Stimulated activated CD8-positive, alpha-beta memory T cell treated with anti-CD3 and anti-CD28 coated beads, Interleukin-4, amount 100 ng/mL, for 1 hour (primary cell): Measurements from ENCODE around the gene TIAM2.
"Not testable (repeated sequence)": the region's sequence is repeated elsewhere in the genome, so short reads cannot be mapped to it uniquely, and the experiment has no call there.

Experiments
- DNase-seq, 2 donors: peaks; one replicate each; pipeline ENCODE4 v3.0.0-alpha.2; 2020; ENCODE audit warnings: low read depth in 2 of 2, low spot score in 1 of 2

Gene TIAM2

DNA sequence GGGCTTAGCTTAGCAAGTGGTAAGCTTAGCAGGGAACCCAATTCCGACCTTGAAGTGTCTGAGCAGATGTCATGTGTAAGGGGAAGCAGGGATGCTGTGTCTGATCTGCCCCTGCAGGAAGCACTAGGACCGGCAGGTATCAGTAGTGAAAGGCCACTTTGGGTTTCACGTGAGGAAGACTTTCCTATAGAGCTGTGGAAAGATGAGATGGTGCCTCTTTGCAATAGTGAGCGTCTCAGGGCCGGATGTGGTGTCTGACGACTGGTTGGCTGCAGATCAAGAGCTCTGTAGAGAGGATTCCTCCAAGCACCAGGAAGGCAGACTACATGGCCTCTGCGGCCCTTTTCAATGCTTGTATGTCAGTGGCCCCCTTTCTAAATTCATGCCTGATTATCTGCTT is 98.3 kb downstream of the TIAM2 start:
- DNase-seq, result no peak

- no peak for DNase-seq
Observed at GRCh38 chr6:155100087-155100486, 105.0 kb downstream of the TIAM2 start.

DNA sequence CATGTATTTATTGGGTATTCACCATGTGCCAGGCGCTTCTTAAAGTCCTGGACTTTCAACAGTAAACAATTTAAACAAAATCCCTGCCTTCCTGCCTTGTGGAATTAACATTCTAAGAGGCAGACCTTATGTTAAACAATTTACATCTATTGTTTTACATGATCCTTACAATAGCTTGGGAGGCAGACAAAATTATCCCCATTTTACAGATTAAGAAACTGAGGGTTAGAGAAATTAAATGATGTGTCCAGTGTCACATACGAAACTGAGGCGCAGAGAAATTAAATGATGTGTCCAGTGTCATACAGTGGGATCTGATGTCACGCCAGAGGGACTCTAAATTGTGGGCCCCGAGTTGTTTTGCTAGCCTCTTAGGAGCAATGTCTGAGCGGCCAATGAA is 105.5 kb downstream of the TIAM2 start:
- DNase-seq, result no peak

DNA sequence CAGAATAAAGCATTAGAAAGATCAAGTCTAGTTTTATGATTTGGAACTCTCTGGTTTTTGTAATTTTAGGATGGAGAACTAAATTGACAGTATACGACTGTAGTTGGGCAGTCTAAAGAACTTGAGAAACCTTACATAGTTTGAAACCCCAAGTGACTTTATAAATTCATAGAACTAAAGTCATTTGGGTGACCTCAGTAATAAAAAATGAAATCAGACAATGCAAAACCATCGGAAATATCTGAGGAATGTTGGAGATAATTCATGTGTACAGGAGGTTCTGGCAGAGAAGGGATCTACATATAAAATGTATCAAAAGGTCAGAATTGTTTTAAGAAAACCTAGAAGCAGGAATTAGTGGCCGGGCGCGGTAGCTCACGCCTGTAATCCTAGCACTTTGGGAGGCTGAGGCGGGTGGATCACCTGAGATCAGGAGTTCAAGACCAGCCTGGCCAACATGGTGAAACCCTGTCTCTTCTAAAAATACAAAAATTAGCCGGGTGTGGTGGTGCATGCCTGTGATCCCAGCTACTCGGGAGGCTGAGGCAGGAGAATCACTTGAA is 108.0 kb downstream of the TIAM2 start:
- DNase-seq, result not testable (repeated sequence)

DNA sequence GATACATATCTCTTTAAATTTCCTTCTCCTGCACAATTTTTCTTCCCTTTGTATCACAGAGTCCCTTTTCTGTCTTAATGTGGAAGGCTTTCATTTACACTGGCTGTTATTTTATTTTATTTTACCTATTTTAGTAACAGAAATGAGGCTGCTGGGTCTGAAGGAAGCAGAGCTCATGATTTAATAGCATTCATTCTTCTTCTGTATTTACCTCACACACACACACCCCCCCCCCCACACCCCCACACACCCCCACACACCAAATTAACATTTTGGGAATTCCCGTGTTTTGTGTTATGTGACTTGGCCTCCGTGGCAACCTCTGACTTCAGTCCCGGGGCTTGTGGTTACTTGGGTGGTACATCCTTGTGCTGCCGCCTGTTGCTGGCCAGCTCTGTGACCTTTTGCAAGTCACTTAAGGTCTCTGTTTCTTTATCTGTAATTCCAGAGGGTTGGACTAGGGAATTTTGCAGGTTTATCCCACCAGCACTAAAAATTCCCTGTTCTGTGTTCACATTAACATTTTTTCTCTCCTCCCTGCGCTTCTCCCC is 108.8 kb downstream of the TIAM2 start:
- no peak for DNase-seq

DNA sequence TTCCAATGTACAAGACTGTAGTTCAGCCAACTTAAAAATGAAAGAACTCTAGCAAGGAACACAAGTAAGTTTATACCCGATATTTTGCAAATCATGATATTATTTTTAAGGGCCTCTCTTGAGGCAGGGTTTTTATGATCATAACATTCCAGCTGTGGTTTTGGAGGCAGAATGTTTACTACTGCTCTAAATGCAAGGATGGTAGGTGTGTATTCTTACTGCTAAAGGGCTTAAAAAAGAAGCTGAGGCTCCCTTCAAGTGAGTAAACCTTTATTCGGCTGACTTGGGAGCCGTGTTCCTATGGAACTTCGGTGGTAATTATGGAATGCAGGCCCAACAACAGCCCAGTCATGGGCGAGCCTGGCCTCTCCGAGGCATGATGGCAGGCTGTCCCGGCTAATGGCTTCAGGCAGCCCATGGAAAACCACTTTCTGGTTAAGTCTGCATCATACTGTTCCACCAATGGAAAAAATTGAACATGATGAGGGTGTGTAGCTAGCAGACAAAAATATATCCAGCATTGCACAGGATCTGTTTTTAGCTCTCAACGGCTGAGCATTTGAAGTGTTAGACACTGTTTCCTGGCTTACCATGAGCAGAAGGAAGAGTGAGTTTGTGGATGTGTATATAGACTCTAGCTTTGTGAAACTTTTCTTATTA is 111.5 kb downstream of the TIAM2 start:
- DNase-seq, result no peak

DNA sequence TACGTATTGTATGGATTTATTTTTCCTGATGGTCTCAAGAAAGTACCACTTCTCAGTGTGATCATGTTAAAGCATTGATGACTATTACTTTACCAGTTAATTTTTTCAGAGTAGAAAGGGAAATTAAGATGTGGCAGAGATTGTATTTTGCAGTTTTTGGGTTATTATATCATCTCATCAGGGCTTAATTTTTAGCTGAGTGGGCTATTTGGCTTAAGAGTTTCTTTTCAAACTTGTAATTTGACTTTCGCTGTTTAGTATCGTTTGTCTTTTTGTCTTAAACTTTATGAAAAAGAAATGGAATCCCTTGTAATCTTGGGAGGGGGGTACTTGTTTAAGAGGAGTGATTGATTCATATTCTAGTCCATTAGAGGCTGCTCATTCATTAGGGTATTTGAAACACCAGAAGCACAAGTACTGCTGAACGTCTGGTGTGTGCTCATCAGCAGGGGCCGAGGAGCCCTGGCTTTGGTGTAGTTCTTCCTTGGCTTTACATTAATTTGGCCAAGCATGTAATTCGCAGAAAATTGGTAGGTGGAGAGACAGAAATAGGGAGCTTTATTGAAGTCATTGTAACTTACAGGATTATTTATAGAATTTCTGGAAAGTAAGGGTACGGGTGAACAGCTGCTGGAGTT is 112.4 kb downstream of the TIAM2 start:
- DNase-seq, result no peak

- DNase-seq, result no peak
Observed at GRCh38 chr6:155108070-155108820, 113.1 kb downstream of the TIAM2 start.

DNA sequence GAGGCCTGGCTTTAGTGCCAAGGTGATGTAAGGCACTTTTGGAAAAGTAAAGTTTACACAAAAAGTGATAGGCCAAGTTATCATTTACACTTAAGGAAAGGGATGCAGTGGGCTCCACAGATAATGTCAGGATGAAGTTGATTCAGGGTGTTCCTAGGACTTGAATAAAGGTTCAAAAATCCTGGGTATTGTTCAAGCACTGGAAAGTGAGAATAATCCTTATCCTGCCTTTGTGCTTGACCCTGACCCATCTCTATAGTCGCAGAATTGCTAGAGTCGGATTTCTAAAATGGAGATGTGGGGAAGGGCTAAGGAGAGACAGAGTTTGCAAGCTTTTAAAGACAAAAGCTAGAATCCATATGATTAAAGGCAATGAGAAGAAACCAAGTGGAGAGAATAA is 115.6 kb downstream of the TIAM2 start:
- no peak for DNase-seq

- DNase-seq, result no peak
Observed at GRCh38 chr6:155112757-155113156, 117.6 kb downstream of the TIAM2 start.

GRCh38 chr6:155115893-155116570 is 120.9 kb downstream of the TIAM2 start:
- DNase-seq, result no peak

GRCh38 chr6:155116571-155116910 is 121.4 kb downstream of the TIAM2 start:
- DNase-seq, result no peak

- no peak for DNase-seq
Observed at GRCh38 chr6:155117256-155117655, 122.1 kb downstream of the TIAM2 start.

GRCh38 chr6:155117785-155118184 is 122.7 kb downstream of the TIAM2 start:
- DNase-seq, result no peak

GRCh38 chr6:155119201-155119600 is 124.1 kb downstream of the TIAM2 start:
- DNase-seq, result not testable (repeated sequence)

GRCh38 chr6:155120034-155120433 is 124.9 kb downstream of the TIAM2 start:
- DNase-seq, result no peak

DNA sequence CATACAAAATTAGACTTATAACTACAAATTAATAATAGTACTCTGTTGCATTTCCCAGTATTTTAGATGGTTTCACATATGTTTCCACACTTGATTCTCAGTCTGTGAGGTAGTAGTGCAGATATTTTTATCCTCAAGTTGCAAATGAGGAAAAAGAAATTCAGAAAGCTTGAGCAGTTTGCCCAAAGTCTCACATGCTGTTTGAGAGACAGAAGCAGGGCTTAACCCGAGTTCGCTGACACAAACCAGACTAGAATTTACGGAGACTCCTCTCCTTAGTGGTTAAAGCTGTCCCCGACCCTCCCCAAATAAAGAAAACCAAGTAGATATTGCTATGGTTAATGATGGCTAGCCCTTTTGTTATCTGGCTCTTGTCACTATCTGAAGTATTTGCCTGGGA is 126.2 kb downstream of the TIAM2 start:
- no peak for DNase-seq

GRCh38 chr6:155121699-155122098 is 126.6 kb downstream of the TIAM2 start:
- no peak for DNase-seq

GRCh38 chr6:155122199-155122950 is 127.3 kb downstream of the TIAM2 start:
- DNase-seq, result no peak

DNA sequence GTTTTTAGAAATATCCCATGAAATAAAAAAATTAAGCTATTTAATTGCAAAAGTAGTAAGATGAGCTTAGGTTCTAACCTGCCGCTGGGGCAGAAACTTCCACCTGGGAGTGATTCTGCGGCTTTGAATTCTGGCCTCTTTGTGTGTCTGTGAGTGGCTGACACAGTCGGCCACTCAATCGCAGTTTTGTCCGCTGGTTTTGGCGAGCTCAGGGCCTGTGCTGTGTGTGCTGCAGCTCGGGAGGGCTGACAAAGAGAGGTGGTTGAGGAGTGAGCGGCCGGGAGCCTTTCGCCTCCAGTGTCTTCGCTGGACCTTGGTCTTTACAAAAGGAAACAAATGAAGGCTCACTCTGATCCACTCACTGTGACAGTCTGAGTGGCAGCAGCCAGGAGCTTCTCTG is 128.4 kb downstream of the TIAM2 start:
- DNase-seq, result no peak

DNA sequence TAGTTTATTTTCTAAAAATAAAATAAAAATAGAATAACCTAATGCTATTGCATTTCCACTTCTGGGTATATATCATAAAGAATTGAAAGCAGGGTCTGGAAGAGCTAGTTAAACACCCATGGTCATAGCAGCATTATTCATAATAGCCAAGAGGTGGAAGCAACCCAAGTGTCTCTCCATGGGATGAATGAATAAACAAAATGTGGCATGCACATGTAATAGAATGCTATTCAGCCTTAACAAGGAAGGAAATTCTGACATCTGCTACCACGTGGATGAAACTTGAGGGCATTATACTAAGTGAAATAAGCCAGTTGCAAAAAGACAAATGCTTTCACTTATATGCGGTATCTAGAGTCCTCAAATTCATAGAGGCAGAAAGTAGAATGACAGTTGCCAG is 130.8 kb downstream of the TIAM2 start:
- no peak for DNase-seq
